GM19397 (cell line): Measurements from ENCODE around the gene CHMP4A.

Experiments
- ATAC-seq: cut with Tn5 transposase; IDR thresholded peaks from one replicate; pipeline ENCODE4 v1.9.1; 2021; ENCODE audit warnings: mild to moderate bottlenecking, moderate library complexity; ENCODE audit not compliant: unreplicated experiment

Gene CHMP4A

GRCh38 chr14:24160499-24160849 lies 52.8 kb downstream of the CHMP4A start:
- ATAC-seq, result no peak

GRCh38 chr14:24159777-24160498 lies 53.4 kb downstream of the CHMP4A start:
- no peak for ATAC-seq
